COLO668 (cell line): ENCODE data around the gene HSPA12B.

Experiments used
- DNase-seq: peaks from one replicate; lab custom pipeline; 2025; ENCODE audit not compliant: unreplicated experiment; lab: John Stamatoyannopoulos, UW

Gene HSPA12B

DNA sequence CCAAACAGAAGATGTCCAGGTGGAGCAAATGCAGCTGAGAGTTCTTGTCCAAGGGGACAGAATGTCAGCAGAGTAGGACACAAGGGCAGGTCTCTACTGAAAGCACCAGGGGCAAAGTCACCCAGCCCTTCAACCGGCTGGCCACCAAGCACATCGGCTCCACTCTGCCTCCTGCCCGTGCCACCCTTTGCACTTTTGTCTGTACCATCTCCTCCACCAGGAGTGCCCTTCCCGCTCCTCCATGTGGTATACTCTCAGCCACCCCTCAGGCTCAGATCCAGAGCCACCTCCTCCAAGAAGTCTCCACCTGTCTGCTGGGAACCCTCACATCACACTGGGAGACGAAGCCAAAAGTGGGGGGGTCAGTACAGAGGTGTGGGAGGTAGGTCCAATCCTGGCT lies 4.1 kb upstream of the HSPA12B start:
- no peak for DNase-seq

- no peak for DNase-seq
These were observed 3.6 kb upstream of the HSPA12B start for GRCh38 chr20:3728876-3729275.

GRCh38 chr20:3729378-3729777 lies 3.1 kb upstream of the HSPA12B start:
- DNase-seq = no peak

- DNase-seq = no peak
These were observed 2.5 kb upstream of the HSPA12B start for GRCh38 chr20:3729811-3730540.

DNA sequence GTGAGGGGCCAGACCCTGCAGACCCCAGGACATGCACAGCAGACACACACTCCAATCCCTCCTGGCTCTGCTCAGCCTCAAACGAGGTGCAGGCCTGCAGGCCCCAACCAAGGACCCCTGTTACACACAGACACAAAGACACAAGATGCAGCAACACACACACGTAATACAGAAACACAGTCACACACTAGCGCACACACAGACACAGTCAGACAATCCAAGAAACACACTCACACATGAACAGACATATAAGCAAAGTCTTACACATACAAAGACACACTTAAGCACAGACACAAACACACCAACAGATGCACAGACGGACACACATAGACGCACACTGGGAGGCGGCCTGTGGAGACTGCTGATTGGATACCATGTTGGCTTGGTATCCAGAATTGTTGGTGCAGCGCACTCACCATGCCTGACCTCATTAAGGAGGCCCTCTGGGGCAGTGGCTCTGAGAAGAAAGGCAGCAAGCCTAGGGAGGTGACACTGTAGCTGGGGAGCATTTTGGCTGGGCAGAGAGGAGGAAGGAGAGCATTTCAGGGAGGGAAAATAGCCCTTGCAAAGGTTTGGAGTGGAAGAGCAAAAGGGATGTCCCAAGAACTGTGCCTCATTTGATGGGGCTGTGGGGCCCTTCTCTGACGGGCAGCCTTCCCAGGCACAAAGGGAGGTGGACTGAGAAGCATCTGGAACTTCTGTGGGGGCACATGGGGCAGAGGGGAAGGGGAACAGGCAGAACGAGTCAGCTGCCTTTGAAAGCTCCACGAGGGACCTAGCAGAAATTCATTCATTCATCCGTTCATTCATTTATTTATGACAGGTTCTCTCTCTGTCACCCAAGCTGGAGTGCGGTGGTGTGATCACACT lies 1.4 kb upstream of the HSPA12B start:
- DNase-seq = no peak

DNA sequence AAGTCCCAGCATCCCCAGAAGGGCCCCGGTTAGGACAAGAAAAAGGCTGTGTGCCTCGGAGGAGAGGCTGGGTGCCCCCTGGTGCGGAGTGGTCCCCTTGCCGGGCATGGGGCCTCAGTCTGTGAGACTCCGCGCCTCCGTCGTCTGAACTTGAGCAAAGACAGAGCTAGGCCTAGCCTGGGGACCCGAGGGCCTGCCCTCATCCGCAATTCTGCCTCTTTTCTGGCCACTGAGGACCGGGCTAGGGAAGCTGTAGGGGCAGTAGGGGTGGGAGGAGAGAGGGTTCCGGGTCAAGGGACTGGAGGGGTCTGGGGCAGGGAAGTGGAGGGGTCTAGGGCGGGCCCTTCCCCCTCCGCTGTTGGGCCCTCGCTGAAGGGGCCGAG lies 550 bp upstream of the HSPA12B start:
- DNase-seq = no peak

- no peak for DNase-seq
These were observed 872 bp downstream of the HSPA12B start for GRCh38 chr20:3733119-3733995.

- no peak for DNase-seq
These were observed 1.8 kb downstream of the HSPA12B start for GRCh38 chr20:3734111-3734843.

GRCh38 chr20:3735768-3736167 lies 3.3 kb downstream of the HSPA12B start:
- DNase-seq = no peak

GRCh38 chr20:3738111-3739053 lies 5.9 kb downstream of the HSPA12B start:
- no peak for DNase-seq

GRCh38 chr20:3739054-3739925 lies 6.8 kb downstream of the HSPA12B start:
- DNase-seq = no peak

DNA sequence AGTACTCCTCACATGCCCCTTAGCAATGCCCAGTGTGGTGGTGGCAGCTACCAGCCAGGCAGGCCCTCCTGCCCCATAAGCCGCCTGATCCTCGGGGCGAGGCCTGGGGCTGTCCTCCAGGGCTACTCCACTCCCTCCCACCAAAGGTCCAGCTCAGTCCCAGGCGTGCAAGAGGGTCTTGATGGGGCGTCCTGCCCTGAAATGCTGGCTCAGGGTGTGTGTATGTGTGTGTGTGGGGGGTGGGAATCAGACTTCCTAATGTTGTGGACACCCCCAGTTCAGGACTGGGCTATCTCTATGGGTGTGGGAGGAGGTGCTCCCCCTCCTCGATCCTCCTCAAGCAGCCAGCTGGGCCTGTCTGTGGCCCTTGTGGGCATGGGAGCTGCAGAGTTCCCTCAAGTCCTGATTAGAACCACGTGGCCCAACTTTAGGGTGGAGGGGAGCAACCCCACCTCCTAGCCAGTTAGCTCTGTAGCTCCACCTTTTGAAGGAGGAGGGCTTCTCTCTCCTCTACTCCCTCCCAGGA lies 7.5 kb downstream of the HSPA12B start:
- no peak for DNase-seq

DNA sequence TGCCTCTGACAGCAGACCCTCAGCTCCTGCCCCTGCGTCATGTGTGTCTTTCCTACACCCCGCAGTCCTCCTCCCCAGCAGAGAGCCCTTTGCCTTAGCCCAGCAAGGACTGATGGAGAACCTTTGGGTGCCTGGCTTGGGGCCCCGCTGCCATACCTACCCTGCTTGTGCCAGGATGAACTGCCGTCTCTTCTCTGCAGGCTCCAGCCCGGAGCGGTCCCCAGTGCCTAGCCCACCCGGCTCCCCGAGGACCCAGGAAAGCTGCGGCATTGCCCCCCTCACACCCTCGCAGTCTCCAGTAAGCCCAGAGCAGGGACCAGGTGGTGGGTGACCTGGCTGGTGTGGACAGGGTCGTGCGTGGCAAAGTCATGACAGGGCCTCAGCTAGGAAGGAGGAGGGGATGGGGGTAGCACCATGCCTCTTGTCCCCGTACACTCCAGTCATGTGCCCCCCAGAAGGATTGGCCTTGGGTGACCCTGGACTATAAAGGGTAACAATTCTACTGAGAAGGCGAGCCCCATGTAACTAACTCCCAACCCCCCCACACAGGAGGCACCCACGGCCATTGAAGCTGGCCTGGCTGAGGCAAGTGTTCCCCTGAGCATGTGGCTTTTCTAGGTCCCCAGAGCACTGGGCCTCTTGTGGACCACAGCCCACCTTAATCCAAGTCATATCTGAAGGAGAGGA lies 8.3 kb downstream of the HSPA12B start:
- no peak for DNase-seq

DNA sequence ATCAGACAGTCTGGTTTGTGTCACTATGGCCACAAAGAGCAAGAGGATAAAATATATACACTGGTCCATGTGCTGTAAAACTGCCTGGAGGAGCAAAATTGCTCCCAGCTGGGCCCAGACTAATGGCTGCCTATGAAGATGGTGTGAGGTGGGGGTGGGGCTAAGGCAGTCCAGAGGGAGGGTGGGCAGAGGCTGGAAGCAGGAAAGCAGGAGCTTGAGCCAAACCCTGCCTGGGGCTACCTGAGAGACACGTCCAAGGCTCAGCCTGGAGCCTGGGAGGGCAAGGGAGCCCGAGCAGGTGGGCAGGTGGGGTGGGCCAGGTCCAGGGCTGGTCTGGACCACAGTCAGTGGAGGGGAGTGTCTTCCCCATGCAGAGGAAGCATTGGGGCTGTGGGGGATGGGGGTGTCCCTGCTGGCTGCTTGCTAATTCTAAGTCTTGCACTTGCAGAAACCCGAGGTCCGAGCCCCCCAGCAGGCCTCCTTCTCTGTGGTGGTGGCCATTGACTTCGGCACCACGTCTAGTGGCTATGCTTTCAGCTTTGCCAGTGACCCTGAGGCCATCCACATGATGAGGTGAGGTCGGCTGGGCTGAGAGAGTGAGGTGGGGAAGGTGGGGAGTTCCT lies 9.5 kb downstream of the HSPA12B start:
- DNase-seq = no peak

DNA sequence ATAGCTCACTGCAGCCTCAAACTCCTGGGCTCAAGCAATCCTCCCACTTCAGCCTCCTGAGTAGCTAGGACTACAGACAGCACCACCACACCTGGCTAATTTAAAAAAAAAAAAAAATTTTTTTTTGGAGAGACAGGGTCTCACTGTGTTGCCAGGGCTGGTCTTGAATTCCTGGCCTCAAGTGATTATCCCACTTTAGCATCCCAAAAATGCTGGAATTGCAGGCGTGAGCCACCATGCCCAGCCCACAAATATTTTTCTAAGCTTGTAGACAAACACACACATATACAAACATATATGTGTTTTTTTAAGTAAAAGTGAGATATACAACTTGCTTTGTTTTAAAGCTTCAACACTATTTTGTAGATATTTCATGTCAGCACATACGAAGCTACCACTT lies 10.8 kb downstream of the HSPA12B start:
- no peak for DNase-seq

GRCh38 chr20:3744037-3744436 lies 11.6 kb downstream of the HSPA12B start:
- DNase-seq = no peak
